ENCODE measurements around the gene MTR. TPM values are rescaled to one million over a fixed set of nuclear protein-coding genes. Genes with fewer than 3 reads are reported as not detected.
A peak's percentile ranks its signal among the peaks of the same experiment; 100 is the strongest.

The MTR gene
- total and polyA plus RNA-seq, 4 donors, result 2.5 to 19.0 (median 8.6) TPM

DNA sequence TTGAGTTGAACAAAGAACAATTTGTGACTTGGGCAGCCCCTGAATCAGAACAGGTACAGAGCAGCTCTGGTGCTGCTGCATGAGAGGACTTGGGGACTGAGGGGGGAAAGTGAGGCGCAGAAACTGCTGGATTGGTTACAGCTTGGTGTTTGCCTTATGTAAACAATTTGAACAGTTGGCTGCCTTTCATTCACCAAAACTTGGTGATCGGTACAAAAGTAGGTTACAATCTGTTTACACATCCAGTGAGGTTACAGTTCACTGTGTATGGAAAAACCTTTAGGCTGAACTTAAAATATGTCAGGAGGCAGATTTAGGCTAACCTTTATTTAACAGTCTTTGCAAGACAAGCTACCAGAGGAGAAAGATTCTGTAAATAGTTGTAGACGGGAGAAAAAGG, 28.6 kb upstream of the MTR start:
- WGBS, result 26% methylated on average over 3 of the region's 3 CpGs
- Histone ChIP-seq H3K27ac (ENCODE audit: low read depth in 1 of 2, low read length in 2 of 2) (no peak overlapping the region), H3K4me3 (ENCODE audit: low read depth in 1 of 3, low read length in 3 of 3) (no peak overlapping the region), H3K27me3 (ENCODE audit: control insufficient read depth in 4 of 4, insufficient read depth in 4 of 4, low read length in 3 of 4) (no peaks in the 10 kb centered on the region), H3K4me1 (ENCODE audit: control insufficient read depth in 4 of 4, insufficient read depth in 4 of 4, low read length in 3 of 4) (peaks cover 8 to 22% (median 16%) of the 10 kb centered on the region in 4 donors), H3K9ac (ENCODE audit: low read depth in 1 of 2, low read length in 2 of 2) (no peak overlapping the region), H3K9me3 (ENCODE audit: control insufficient read depth in 4 of 4, low read length in 3 of 4) (no peaks in the 10 kb centered on the region), H3K36me3 (ENCODE audit: control insufficient read depth in 4 of 4, insufficient read depth in 3 of 4, low read depth in 1 of 4, low read length in 3 of 4) (no peaks in the 10 kb centered on the region)
- no peak for DNase-seq (ENCODE audit: low spot score)
- TF ChIP-seq RXRA (IDR thresholded peaks at IDR 0.05) (peak; percentile 57 to 80), FOXA1 (IDR thresholded peaks at IDR 0.05) (peak; percentile 60), FOXA2 (IDR thresholded peaks at IDR 0.05) (peak; percentile 67), HNF4A (conservative IDR thresholded peaks at IDR 0.05) (peak; percentile 39 to 58), RAD21 (IDR thresholded peaks at IDR 0.05) (peak in 1 of 2 donors; percentile 17), YY1 (IDR thresholded peaks at IDR 0.05) (no peak), JUND (IDR thresholded peaks at IDR 0.05) (no peak), SP1 (IDR thresholded peaks at IDR 0.05) (peak; percentile 50), HNF4G (IDR thresholded peaks at IDR 0.05) (no peak)

GRCh38 chr1:236767276-236767675, 27.8 kb upstream of the MTR start:
- H3K9ac ChIP-seq (ENCODE audit: low read depth in 1 of 2, low read length in 2 of 2), result no peak overlapping the region
- TF ChIP-seq RAD21 (IDR thresholded peaks at IDR 0.05) (no peak), FOXA2 (IDR thresholded peaks at IDR 0.05) (no peak), TAF1 (conservative IDR thresholded peaks at IDR 0.05) (no peak), CTCF (IDR thresholded peaks at IDR 0.05; ENCODE audit: low read depth, low read length, missing input control) (no peak), GABPA (IDR thresholded peaks at IDR 0.05 in 1 of 2, conservative IDR thresholded peaks at IDR 0.05 in 1 of 2) (no peak), EGR1 (IDR thresholded peaks at IDR 0.05; ENCODE audit: low read depth in 2 of 2) (no peak), FOXA1 (IDR thresholded peaks at IDR 0.05) (no peak), MAX (IDR thresholded peaks at IDR 0.05) (no peak), JUND (IDR thresholded peaks at IDR 0.05) (no peak), NR2F2 (IDR thresholded peaks at IDR 0.05) (no peak), YY1 (IDR thresholded peaks at IDR 0.05) (no peak), RXRA (IDR thresholded peaks at IDR 0.05) (no peak)
- TF ChIP-seq, protein P1, sequence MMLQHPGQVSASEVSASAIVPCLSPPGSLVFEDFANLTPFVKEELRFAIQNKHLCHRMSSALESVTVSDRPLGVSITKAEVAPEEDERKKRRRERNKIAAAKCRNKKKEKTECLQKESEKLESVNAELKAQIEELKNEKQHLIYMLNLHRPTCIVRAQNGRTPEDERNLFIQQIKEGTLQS (IDR thresholded peaks at IDR 0.05), result no peak
- TF ChIP-seq, protein P2, sequence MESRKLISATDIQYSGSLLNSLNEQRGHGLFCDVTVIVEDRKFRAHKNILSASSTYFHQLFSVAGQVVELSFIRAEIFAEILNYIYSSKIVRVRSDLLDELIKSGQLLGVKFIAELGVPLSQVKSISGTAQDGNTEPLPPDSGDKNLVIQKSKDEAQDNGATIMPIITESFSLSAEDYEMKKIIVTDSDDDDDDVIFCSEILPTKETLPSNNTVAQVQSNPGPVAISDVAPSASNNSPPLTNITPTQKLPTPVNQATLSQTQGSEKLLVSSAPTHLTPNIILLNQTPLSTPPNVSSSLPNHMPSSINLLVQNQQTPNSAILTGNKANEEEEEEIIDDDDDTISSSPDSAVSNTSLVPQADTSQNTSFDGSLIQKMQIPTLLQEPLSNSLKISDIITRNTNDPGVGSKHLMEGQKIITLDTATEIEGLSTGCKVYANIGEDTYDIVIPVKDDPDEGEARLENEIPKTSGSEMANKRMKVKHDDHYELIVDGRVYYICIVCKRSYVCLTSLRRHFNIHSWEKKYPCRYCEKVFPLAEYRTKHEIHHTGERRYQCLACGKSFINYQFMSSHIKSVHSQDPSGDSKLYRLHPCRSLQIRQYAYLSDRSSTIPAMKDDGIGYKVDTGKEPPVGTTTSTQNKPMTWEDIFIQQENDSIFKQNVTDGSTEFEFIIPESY (IDR thresholded peaks at IDR 0.05), result no peak
- TF ChIP-seq, protein P3, sequence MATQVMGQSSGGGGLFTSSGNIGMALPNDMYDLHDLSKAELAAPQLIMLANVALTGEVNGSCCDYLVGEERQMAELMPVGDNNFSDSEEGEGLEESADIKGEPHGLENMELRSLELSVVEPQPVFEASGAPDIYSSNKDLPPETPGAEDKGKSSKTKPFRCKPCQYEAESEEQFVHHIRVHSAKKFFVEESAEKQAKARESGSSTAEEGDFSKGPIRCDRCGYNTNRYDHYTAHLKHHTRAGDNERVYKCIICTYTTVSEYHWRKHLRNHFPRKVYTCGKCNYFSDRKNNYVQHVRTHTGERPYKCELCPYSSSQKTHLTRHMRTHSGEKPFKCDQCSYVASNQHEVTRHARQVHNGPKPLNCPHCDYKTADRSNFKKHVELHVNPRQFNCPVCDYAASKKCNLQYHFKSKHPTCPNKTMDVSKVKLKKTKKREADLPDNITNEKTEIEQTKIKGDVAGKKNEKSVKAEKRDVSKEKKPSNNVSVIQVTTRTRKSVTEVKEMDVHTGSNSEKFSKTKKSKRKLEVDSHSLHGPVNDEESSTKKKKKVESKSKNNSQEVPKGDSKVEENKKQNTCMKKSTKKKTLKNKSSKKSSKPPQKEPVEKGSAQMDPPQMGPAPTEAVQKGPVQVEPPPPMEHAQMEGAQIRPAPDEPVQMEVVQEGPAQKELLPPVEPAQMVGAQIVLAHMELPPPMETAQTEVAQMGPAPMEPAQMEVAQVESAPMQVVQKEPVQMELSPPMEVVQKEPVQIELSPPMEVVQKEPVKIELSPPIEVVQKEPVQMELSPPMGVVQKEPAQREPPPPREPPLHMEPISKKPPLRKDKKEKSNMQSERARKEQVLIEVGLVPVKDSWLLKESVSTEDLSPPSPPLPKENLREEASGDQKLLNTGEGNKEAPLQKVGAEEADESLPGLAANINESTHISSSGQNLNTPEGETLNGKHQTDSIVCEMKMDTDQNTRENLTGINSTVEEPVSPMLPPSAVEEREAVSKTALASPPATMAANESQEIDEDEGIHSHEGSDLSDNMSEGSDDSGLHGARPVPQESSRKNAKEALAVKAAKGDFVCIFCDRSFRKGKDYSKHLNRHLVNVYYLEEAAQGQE (IDR thresholded peaks at IDR 0.05), result no peak
- no peak for DNase-seq (ENCODE audit: low spot score)
- no peak overlapping the region for H3K4me3 ChIP-seq (ENCODE audit: low read depth in 1 of 3, low read length in 3 of 3)
- 88% methylated on average over 6 of the region's 6 CpGs for WGBS
- H3K27ac ChIP-seq (ENCODE audit: low read depth in 1 of 2, low read length in 2 of 2), result no peak overlapping the region
- no peaks in the 10 kb centered on the region for H3K27me3 ChIP-seq (ENCODE audit: control insufficient read depth in 4 of 4, insufficient read depth in 4 of 4, low read length in 3 of 4)
- H3K36me3 ChIP-seq (ENCODE audit: control insufficient read depth in 4 of 4, insufficient read depth in 3 of 4, low read depth in 1 of 4, low read length in 3 of 4), result no peaks in the 10 kb centered on the region
- H3K9me3 ChIP-seq (ENCODE audit: control insufficient read depth in 4 of 4, low read length in 3 of 4), result no peaks in the 10 kb centered on the region
- peaks cover 8 to 17% (median 15%) of the 10 kb centered on the region in 4 donors for H3K4me1 ChIP-seq (ENCODE audit: control insufficient read depth in 4 of 4, insufficient read depth in 4 of 4, low read length in 3 of 4)
